Activated T-cell treated with anti-CD3 and anti-CD28 coated beads, Interleukin-2, amount 50 U/mL, for 24 hours (primary cell): ENCODE data around the gene MAN1A1.
"Not testable (repeated sequence)": the region's sequence is repeated elsewhere in the genome, so short reads cannot be mapped to it uniquely, and the experiment has no call there.

Experiments
- DNase-seq: peaks from one replicate; pipeline ENCODE4 v3.0.0-alpha.2; 2020
- H3K27ac Mint-ChIP-seq: 2 replicates; pipeline ENCODE4 v1.8.0; 2020; ENCODE audit warnings: mild to moderate bottlenecking, mixed read lengths
- H3K27me3 Mint-ChIP-seq: 2 replicates; pipeline ENCODE4 v1.8.0; 2020; ENCODE audit warnings: mixed read lengths
- H3K36me3 Mint-ChIP-seq: 2 replicates; pipeline ENCODE4 v1.8.0; 2020; ENCODE audit warnings: low read depth, mixed read lengths
- H3K4me1 Mint-ChIP-seq: 2 replicates; pipeline ENCODE4 v1.8.0; 2020; ENCODE audit warnings: low read depth, mixed read lengths
- H3K4me3 Mint-ChIP-seq: 2 replicates; pipeline ENCODE4 v1.8.0; 2020; ENCODE audit warnings: mild to moderate bottlenecking, moderate library complexity, mixed read lengths
- H3K9me3 Mint-ChIP-seq: 2 replicates; pipeline ENCODE4 v1.8.0; 2020; ENCODE audit warnings: mixed read lengths

MAN1A1 gene

DNA sequence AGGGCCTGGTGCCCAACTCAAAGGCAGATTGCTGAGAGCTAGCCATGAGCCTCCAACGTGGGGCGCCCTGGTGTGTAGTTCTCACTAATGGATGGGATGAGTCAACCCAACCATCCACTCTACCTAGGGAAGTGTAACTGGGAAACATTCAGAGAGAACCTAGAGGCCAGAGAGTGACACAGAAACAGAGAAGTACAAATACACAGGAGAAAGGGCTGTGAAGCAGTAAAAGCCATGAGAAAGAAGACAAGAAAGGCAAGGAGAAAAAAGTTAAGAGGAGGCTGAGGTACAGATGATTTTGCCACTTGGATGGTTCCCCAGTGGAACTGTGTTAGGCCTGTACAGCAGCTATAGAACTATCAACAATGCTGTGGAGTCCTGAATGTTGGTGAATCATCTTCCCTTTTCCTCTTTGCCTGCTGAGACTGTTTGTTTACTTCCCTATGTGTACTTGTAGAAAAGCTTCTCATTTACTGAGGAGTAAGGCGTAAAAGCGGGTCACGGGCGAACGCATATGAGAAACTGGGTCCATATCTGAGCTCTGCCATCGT lies 39.0 kb downstream of the MAN1A1 start:
- Mint-ChIP-seq H3K4me3 (no peak overlapping the region), H3K4me1 (peaks cover 68% of the 10 kb centered on the region), H3K27ac (no peak overlapping the region), H3K9me3 (no peaks in the 10 kb centered on the region), H3K27me3 (no peaks in the 10 kb centered on the region), H3K36me3 (peaks cover 19% of the 10 kb centered on the region)
- DNase-seq = no peak

DNA sequence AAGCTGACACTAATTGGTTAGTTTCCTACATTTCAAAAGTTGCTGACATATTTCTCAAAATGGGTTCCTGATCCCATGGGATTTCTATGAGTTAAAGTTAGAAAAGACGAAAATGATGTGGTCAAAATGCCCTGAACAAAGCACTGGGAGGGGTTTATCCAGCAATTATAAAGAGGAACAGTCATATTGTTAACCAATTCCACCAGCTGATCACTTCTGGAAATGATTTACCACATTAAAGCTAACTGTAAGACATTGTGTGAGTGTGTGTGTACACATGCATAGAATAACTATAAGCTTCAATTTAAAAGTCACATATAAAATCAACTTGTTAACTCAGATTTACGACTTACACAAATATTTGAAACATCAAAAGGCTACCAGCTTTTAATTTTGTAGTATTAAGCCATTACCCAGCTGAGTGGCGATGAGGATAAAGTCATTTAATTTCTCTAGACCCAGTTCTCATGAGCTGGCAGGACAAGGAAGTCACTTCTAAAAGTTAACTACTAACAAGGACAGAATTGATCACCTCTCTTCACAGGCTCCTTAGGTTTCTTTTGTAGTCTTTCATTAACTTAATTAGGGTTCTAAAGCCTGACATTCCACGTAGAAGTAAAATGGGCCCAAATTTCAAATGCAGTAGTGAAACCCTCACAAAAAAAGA lies 40.4 kb downstream of the MAN1A1 start:
- no peaks in the 10 kb centered on the region for H3K27me3 Mint-ChIP-seq
- no peak overlapping the region for H3K4me3 Mint-ChIP-seq
- peaks cover 29% of the 10 kb centered on the region for H3K36me3 Mint-ChIP-seq
- no peak overlapping the region for H3K27ac Mint-ChIP-seq
- H3K4me1 Mint-ChIP-seq = peaks cover 54% of the 10 kb centered on the region
- no peaks in the 10 kb centered on the region for H3K9me3 Mint-ChIP-seq
- DNase-seq = no peak

DNA sequence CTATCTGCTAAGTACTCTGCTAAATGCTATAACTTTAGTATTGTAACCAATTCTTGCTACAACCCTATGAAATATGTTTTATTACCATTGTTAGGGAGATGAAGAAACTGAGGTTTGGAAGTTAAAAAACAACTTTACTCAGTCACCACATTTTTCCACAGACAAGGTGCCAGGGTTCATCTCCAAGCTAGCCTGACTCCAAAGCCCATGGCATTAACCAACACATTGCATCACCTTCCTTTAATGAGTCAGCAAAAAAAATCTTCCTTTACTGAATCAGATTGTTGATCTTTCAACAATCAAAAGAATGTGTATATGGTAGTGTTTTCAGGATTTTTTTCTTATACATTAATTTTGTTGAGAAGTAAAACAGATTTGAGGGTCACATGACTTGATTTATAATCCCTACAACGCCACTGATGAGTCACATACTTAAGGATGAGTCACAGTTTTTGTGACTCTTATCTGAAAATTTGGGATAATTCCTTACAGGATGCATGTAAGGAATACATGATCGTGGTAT lies 41.5 kb downstream of the MAN1A1 start:
- no peak overlapping the region for H3K4me3 Mint-ChIP-seq
- H3K9me3 Mint-ChIP-seq = no peaks in the 10 kb centered on the region
- no peak overlapping the region for H3K27ac Mint-ChIP-seq
- peaks cover 43% of the 10 kb centered on the region for H3K4me1 Mint-ChIP-seq
- H3K36me3 Mint-ChIP-seq = peaks cover 36% of the 10 kb centered on the region
- H3K27me3 Mint-ChIP-seq = no peaks in the 10 kb centered on the region
- DNase-seq = no peak

DNA sequence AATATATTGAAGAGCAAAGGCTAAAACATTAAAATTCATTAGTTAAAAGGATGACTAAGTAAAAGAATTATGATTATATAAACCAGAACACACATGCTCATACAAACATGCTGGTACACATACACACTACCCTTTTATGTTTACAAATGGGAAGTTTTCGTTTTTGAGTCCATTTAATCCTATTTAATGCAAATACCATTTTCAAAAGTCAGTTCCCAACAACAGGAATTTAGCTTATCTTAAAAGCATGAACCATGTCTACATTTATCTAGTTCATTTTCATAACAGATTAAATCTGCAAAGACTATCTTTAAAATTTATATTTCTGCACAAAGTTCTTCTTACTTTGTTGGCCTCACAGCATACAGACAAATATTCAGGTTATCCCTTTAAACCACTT lies 42.5 kb downstream of the MAN1A1 start:
- Mint-ChIP-seq H3K9me3 (no peaks in the 10 kb centered on the region), H3K27me3 (no peaks in the 10 kb centered on the region)
- DNase-seq = no peak

DNA sequence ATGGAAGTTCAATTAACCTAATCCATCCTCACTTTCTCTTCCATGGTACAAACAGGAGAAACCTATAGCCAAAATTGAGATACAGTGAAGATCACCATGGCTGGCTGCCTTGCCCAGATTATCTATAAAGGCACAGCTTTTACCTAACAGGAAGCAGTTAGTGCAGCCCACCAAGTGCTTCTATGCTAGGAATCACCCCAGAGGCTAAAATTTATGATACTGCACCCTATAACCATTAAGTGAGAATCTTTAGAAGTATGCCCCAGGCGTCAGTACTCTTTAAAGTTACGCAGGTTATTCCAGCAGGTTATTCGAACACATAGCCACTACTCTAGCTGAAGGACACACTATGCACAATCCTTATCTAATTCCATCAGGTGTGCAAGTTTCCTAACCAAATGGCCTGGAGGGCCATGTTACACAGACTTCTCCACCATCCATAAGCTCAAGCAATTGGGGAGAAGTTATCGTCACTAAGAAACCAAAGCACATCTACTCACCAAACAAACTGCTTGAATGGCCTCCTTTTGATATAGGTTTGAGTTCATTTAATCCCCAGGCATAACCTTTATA lies 43.1 kb downstream of the MAN1A1 start:
- H3K4me3 Mint-ChIP-seq = no peak overlapping the region
- H3K27ac Mint-ChIP-seq = no peak overlapping the region
- peaks cover 28% of the 10 kb centered on the region for H3K4me1 Mint-ChIP-seq
- DNase-seq = no peak
- H3K36me3 Mint-ChIP-seq = peaks cover 48% of the 10 kb centered on the region
- no peaks in the 10 kb centered on the region for H3K27me3 Mint-ChIP-seq
- no peaks in the 10 kb centered on the region for H3K9me3 Mint-ChIP-seq

More for the DNA sequence above, 42.5 kb downstream of the MAN1A1 start:
- H3K4me1 Mint-ChIP-seq = peaks cover 33% of the 10 kb centered on the region
- H3K36me3 Mint-ChIP-seq = peaks cover 44% of the 10 kb centered on the region
- H3K27ac Mint-ChIP-seq = no peak overlapping the region
- no peak overlapping the region for H3K4me3 Mint-ChIP-seq

DNA sequence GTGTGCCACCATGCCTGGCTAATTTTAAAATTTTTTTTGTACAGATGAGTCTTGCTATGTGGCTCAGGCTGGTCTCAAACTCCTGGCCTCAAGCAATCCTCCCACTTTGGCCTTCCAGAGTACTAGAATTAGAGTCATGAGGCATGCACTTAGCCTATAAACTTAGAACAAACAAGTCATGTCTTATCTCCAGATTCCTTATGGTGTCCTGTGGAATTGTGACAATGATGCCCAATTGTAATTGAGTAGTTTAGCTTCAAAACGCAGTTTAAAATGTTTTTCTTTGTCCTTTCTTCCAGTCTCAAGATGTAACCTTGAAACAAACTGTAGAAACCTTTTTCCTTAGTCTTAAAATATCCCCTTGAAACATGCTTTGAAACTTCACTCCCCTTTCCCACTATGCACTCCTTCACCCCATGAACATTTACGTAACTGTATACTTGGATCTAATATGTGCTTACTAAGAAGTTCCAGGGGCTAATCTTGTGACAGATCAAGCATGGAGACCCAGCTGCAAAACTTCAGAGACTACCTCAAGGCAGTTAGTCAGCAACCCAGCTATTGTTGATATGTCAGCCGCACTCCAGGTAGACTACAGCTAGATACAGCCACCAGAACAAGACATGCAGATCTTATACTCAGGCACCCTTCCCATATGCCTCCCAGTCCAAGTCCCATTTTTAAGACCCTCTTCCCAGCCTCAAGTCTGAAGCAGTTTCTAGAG lies 46.2 kb downstream of the MAN1A1 start:
- peaks cover 7% of the 10 kb centered on the region for H3K4me1 Mint-ChIP-seq
- no peak for DNase-seq
- no peaks in the 10 kb centered on the region for H3K9me3 Mint-ChIP-seq
- H3K27me3 Mint-ChIP-seq = no peaks in the 10 kb centered on the region
- H3K36me3 Mint-ChIP-seq = peaks cover 58% of the 10 kb centered on the region
- H3K27ac Mint-ChIP-seq = no peak overlapping the region
- H3K4me3 Mint-ChIP-seq = no peak overlapping the region

DNA sequence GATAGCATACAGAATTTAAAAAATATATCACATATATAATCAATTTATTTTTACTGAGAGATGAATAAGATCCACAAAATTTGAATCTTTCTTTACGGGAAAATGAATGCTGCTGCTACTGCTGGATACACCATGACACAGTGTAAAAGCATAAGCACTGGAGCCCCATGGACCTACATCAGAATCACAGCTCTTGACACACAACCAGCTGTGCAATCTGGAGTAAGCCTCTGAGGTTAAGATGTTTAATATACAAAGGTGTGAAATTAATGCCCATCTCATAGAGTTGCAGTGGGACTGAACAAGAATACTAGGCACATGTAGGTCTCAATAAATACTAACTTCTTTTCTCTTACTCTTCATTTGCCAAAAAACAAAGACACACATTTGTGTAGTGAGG lies 48.1 kb downstream of the MAN1A1 start:
- H3K4me3 Mint-ChIP-seq = no peak overlapping the region
- peaks cover 57% of the 10 kb centered on the region for H3K36me3 Mint-ChIP-seq
- no peaks in the 10 kb centered on the region for H3K9me3 Mint-ChIP-seq
- peaks cover 8% of the 10 kb centered on the region for H3K4me1 Mint-ChIP-seq
- DNase-seq = no peak
- H3K27ac Mint-ChIP-seq = no peak overlapping the region
- H3K27me3 Mint-ChIP-seq = no peaks in the 10 kb centered on the region

DNA sequence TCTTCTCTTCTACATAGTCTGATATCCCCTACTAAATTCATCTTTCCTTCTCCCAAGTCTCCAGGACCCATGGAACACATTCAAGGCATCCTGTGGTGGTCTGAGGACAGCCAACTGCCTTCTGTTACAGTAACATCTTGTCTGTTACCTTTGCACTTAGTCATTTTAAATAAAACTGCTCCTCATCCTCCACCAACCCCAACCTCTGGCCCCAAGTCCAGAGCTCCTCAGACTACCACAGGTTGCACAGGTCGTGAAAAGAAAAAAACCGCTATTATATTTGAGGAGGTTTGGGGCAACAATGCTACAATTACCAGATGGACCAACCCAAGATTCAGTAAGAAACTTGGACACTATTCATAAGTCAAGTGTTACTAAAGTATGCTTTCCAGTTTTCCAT lies 49.9 kb downstream of the MAN1A1 start:
- Mint-ChIP-seq H3K27me3 (no peaks in the 10 kb centered on the region), H3K4me3 (no peak overlapping the region), H3K27ac (no peak overlapping the region), H3K9me3 (no peaks in the 10 kb centered on the region), H3K4me1 (peaks cover 23% of the 10 kb centered on the region), H3K36me3 (peaks cover 52% of the 10 kb centered on the region)
- no peak for DNase-seq

DNA sequence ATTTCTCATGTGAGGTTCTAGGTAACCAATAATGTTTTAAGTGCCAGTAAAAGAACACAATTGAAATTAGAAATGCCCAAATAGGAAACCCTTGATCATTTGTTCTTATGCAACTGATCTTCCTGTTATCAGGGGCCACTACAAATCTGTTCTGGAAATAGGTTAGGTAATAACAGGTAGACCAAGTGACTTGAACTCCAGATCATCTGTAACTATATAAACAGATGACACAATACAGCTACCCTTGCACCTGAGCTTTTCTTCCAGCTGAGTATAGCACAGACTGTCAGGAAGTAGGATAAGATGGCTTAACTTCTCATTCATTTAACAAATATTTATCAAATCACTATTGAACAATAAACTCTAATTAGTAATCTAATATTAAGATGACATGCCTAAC lies 52.5 kb downstream of the MAN1A1 start:
- H3K27ac Mint-ChIP-seq = no peak overlapping the region
- no peak for DNase-seq
- peaks cover 26% of the 10 kb centered on the region for H3K4me1 Mint-ChIP-seq
- peaks cover 35% of the 10 kb centered on the region for H3K36me3 Mint-ChIP-seq
- H3K9me3 Mint-ChIP-seq = no peaks in the 10 kb centered on the region
- H3K4me3 Mint-ChIP-seq = no peak overlapping the region
- H3K27me3 Mint-ChIP-seq = no peaks in the 10 kb centered on the region

DNA sequence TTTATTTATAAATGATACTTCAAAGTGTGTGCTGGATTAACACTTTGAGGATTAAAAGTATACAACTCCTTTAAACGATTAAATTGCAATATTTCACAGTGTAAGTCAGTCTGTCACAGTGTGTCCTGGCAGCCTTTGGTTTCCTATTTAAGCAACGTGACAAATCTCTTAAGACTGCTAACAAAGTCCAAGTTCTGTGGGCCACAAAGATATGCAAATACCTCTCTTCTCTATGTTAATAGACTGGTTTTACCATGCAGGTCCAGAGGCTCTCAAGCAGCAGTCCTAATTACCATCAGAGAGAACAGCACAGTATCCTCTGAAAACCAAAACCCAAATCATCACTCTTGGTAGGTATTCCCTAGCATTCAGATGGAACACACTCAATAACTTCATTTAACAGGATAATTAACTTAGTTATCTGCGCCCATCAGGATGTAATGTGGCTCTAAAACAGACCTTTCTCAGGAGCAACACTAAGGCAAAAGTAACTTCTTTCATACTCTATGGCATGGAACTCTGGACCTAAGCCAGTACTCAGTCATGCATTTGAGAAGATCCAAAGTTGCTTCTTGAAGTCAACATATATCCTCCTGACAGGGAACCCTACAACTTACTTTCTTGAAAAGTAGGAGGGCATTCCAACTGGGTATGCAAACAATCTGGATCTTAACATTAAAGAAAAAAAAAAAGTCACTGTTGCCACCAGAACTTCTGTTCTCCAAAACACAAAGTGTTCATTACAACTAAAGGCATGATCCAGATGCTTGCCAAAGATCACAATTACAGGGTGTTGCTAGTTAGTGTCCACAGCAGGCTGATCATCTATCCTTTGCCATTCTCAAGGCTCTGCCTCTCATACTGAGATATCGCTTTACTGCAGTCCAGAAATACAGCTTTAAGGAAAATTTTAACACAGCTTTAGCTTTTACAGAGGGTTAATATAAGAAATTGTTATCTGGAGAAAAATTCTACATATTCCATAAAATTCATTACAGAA lies 53.2 kb downstream of the MAN1A1 start:
- DNase-seq = no peak
- Mint-ChIP-seq H3K36me3 (peaks cover 34% of the 10 kb centered on the region), H3K9me3 (no peaks in the 10 kb centered on the region), H3K27ac (no peak overlapping the region), H3K4me3 (no peak overlapping the region), H3K27me3 (no peaks in the 10 kb centered on the region), H3K4me1 (peaks cover 26% of the 10 kb centered on the region)

DNA sequence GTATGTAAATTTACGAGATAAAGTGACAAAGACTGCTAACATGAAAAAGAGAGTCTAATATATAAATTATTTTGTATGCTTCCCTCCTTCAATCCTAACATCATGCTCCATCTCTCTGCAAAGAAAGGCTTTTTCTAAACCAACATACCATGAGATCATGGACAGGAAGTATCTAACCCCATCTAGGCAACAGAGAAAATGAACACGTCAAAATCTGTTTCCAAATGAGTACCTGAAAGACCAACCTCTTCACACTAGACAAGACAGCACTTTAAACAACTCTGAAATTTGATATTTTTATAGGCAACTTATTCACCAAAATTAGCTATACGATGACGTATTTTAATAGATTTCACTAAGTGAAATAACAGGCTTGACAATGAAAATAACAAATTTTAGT lies 54.6 kb downstream of the MAN1A1 start:
- H3K27ac Mint-ChIP-seq = peak overlapping the region; percentile 11
- H3K9me3 Mint-ChIP-seq = no peaks in the 10 kb centered on the region
- H3K27me3 Mint-ChIP-seq = no peaks in the 10 kb centered on the region

DNA sequence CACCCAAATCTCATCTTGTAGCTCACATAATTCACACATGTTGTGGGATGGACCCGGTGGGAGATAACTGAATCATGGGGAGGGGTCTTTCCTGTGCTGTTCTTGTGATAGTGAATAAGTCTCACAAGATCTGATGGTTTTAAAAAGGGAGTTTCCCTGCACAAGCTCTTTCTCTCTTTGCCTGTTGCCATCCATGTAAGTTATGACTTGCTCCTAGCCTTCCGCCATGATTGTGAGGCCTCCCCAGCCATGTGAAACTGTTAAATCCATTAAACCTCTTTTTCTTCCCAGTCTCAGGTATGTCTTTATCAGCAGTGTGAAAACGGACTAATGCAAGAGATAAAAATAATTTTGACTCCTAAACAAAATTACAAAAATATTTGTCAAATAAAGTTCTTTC lies 58.5 kb downstream of the MAN1A1 start:
- not testable (repeated sequence) for H3K27ac Mint-ChIP-seq, H3K9me3 Mint-ChIP-seq, H3K4me3 Mint-ChIP-seq, H3K27me3 Mint-ChIP-seq, DNase-seq
- Mint-ChIP-seq H3K36me3 (peaks cover 44% of the 10 kb centered on the region), H3K4me1 (peaks cover 16% of the 10 kb centered on the region)

More for the DNA sequence above, 54.6 kb downstream of the MAN1A1 start:
- no peak for DNase-seq
- Mint-ChIP-seq H3K4me3 (no peak overlapping the region), H3K4me1 (peaks cover 26% of the 10 kb centered on the region), H3K36me3 (peaks cover 34% of the 10 kb centered on the region)

DNA sequence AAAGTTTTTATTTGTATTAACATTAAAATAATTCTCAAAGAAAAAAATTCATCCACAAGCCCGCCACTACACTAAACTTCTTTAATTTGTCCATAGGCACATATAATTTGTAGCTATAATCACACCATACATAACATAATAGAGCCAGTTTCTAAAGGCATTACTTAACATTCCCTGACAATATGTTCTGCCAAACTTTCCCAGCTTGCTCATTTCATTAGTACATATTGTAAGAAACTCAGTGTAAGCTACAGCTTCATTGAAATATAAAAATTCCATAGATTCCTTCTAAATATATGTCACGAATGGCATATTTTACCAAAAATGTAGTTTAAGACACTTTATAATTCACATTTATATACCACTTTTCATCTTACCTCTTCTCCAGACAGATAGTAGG lies 59.3 kb downstream of the MAN1A1 start:
- Mint-ChIP-seq H3K4me1 (peaks cover 11% of the 10 kb centered on the region), H3K27ac (no peak overlapping the region), H3K4me3 (no peak overlapping the region), H3K9me3 (no peaks in the 10 kb centered on the region), H3K27me3 (no peaks in the 10 kb centered on the region), H3K36me3 (peaks cover 50% of the 10 kb centered on the region)
- no peak for DNase-seq

DNA sequence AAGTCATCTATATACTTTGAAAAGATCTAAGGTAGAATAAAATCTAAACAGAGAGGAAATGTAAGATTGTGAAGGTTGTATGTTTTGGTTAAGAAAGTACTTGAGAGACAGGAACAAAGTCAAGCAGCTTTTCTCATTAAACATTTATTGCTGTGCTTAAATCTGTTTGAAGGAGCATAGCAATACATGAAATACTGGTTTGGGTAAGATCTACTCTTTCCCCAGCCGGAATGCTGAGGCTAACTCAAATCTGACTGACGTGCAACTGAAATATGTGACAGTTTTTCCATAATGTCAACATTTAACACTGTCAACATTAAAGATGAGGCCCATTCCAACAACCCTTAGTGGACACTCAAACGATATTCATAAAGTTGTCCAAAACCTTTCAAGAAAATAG lies 59.9 kb downstream of the MAN1A1 start:
- Mint-ChIP-seq H3K4me1 (peaks cover 5% of the 10 kb centered on the region), H3K36me3 (peaks cover 52% of the 10 kb centered on the region)
- DNase-seq = no peak

More for the DNA sequence above, 59.9 kb downstream of the MAN1A1 start:
- no peaks in the 10 kb centered on the region for H3K27me3 Mint-ChIP-seq
- H3K4me3 Mint-ChIP-seq = no peak overlapping the region
- no peak overlapping the region for H3K27ac Mint-ChIP-seq
- H3K9me3 Mint-ChIP-seq = no peaks in the 10 kb centered on the region
